HepG2 (cell line): ENCODE results near the gene RPS6KA2. TPM values are rescaled to one million over a fixed set of nuclear protein-coding genes. Genes with fewer than 3 reads are reported as not detected.

ENCODE experiments used
- CHD2 ChIP-seq: IDR thresholded peaks from 2 replicates; pipeline ENCODE4 v1.6.1; 2011; ENCODE audit warnings: low read depth, low read length, improper control_type of control experiment
- GZF1 ChIP-seq: sonication (generic); formaldehyde crosslinking; IDR thresholded peaks from 2 replicates; pipeline ENCODE4 v1.5.1; 2020; ENCODE audit warnings: mild to moderate bottlenecking, missing genetic modification reagents
- HOXA7 ChIP-seq: sonication (generic); formaldehyde crosslinking; IDR thresholded peaks from 2 replicates; pipeline ENCODE4 v1.8.1; 2022; ENCODE audit warnings: mild to moderate bottlenecking, missing genetic modification reagents, moderate library complexity
- NFIC ChIP-seq: IDR thresholded peaks from 2 replicates; pipeline ENCODE4 v1.6.1; 2012; ENCODE audit warnings: mild to moderate bottlenecking, low read length, inconsistent platforms
- NFYC ChIP-seq: IDR thresholded peaks from 2 replicates; pipeline ENCODE4 v1.6.1; 2016; ENCODE audit warnings: missing genetic modification reagents, missing compliant biosample characterization
- PCBP1 ChIP-seq: fragments of 200-400 bp; formaldehyde crosslinking; IDR thresholded peaks from 2 replicates; pipeline ENCODE4 v1.6.1; 2017; ENCODE audit warnings: mild to moderate bottlenecking, low read depth, low read length, borderline replicate concordance
- SYNCRIP ChIP-seq: fragments of 200-400 bp; formaldehyde crosslinking; IDR thresholded peaks from 2 replicates; pipeline ENCODE4 v1.6.1; 2018; ENCODE audit warnings: mild to moderate bottlenecking, low read depth, low read length; ENCODE audit not compliant: insufficient read depth
- TCF7L2 ChIP-seq: IDR thresholded peaks from 2 replicates; pipeline ENCODE4 v1.6.1; 2011; ENCODE audit warnings: mild to moderate bottlenecking, low read depth, low read length, moderate library complexity
- ZFP41 ChIP-seq: sonication (generic); formaldehyde crosslinking; IDR thresholded peaks from 2 replicates; pipeline ENCODE4 v1.4.0; 2020; ENCODE audit warnings: mild to moderate bottlenecking, missing genetic modification reagents, borderline replicate concordance
- ZNF331 ChIP-seq: sonication (generic); formaldehyde crosslinking; IDR thresholded peaks from 2 replicates; pipeline ENCODE4 v1.4.0; 2020; ENCODE audit warnings: missing genetic modification reagents
- polyA plus RNA-seq, 8 experiments: library from polyadenylated mRNA; depleted of rRNA in 3 of 8; stranded (reverse) in 7 of 8; unstranded in 1 of 8; fragments of >200 nt; fragmentation: Illumina TruSeq in 4 of 8; extraction: Trizol in 4 of 8; gene quantifications; 2 replicates each; pipeline versions ENCODE4 v1.2.1 to v1.2.3, GENCODE V29; 2011 to 2016; ENCODE audit warnings: low read depth in 4 of 8, missing spikeins in 1 of 8, mixed read lengths in 1 of 8; ENCODE audit not compliant: insufficient read depth in 1 of 8
- total RNA-seq, 5 experiments: library from RNA; depleted of rRNA; stranded (reverse); fragments of >200 nt; fragmentation: Illumina TruSeq; extraction: Trizol; gene quantifications; 2 replicates each; pipeline ENCODE4 v1.2.3, GENCODE V29; 2016; ENCODE audit warnings: low read depth in 1 of 5
- TF ChIP-seq, protein P1 (sequence below): sonication (generic); formaldehyde crosslinking; IDR thresholded peaks from 2 replicates; pipeline ENCODE4 v1.4.0; 2020; ENCODE audit warnings: missing genetic modification reagents
- TF ChIP-seq, protein P2 (sequence below): sonication (generic); formaldehyde crosslinking; IDR thresholded peaks from 2 replicates; pipeline ENCODE4 v1.4.0; 2020; ENCODE audit warnings: missing genetic modification reagents, borderline replicate concordance
- TF ChIP-seq, protein P3 (sequence below): sonication (generic); formaldehyde crosslinking; IDR thresholded peaks from 2 replicates; pipeline ENCODE4 v1.8.1; 2023; ENCODE audit warnings: missing genetic modification reagents, inconsistent platforms, borderline replicate concordance
- TF ChIP-seq, protein P4 (sequence below): sonication (generic); formaldehyde crosslinking; IDR thresholded peaks from 2 replicates; pipeline ENCODE4 v1.8.0; 2022; ENCODE audit warnings: mild to moderate bottlenecking, missing genetic modification reagents, borderline replicate concordance
- TF ChIP-seq, protein P5 (sequence below): sonication (generic); formaldehyde crosslinking; IDR thresholded peaks from 2 replicates; pipeline ENCODE4 v1.5.0; 2020; ENCODE audit warnings: mild to moderate bottlenecking, missing genetic modification reagents, moderate library complexity

RPS6KA2 gene
- total and polyA plus RNA-seq, 2 of the 13 experiments (the other 11 are each of a cell fraction or from before 2014, with no cell fraction given): 0.22 to 0.38 TPM

DNA sequence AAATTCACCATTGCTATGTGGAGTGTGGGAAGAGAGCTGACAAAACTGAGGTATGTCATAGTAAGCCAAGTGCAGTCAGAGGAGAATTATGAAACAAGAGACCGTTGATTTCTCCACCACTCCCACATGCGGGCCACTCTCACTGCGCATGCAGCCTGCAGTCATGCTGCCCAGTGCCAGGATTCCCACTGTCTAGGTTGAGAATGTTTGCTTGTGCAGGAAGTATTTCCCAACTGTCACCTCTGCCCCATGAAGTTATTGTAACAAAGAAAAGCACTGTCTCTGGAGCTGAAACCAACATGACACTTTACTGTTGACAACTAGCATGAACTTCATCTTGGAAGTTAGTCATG lies 266.0 kb downstream of the RPS6KA2 start (continued):
- TF ChIP-seq GZF1 (CRISPR knock-in tag) (0 out of 2 replicates have a peak, but pooled peaks have one; percentile 51), TCF7L2 (no peak), NFIC (peak; percentile 86; the same call in 1 of the 2 replicates), ZNF331 (CRISPR knock-in tag) (peak; percentile 97), SYNCRIP (no peak), HOXA7 (CRISPR knock-in tag) (0 out of 2 replicates have a peak, but pooled peaks have one; percentile 36), CHD2 (no peak), ZFP41 (no peak), NFYC (CRISPR knock-in tag) (0 out of 2 replicates have a peak, but pooled peaks have one; percentile 56), PCBP1 (no peak)
- TF ChIP-seq, protein P1, sequence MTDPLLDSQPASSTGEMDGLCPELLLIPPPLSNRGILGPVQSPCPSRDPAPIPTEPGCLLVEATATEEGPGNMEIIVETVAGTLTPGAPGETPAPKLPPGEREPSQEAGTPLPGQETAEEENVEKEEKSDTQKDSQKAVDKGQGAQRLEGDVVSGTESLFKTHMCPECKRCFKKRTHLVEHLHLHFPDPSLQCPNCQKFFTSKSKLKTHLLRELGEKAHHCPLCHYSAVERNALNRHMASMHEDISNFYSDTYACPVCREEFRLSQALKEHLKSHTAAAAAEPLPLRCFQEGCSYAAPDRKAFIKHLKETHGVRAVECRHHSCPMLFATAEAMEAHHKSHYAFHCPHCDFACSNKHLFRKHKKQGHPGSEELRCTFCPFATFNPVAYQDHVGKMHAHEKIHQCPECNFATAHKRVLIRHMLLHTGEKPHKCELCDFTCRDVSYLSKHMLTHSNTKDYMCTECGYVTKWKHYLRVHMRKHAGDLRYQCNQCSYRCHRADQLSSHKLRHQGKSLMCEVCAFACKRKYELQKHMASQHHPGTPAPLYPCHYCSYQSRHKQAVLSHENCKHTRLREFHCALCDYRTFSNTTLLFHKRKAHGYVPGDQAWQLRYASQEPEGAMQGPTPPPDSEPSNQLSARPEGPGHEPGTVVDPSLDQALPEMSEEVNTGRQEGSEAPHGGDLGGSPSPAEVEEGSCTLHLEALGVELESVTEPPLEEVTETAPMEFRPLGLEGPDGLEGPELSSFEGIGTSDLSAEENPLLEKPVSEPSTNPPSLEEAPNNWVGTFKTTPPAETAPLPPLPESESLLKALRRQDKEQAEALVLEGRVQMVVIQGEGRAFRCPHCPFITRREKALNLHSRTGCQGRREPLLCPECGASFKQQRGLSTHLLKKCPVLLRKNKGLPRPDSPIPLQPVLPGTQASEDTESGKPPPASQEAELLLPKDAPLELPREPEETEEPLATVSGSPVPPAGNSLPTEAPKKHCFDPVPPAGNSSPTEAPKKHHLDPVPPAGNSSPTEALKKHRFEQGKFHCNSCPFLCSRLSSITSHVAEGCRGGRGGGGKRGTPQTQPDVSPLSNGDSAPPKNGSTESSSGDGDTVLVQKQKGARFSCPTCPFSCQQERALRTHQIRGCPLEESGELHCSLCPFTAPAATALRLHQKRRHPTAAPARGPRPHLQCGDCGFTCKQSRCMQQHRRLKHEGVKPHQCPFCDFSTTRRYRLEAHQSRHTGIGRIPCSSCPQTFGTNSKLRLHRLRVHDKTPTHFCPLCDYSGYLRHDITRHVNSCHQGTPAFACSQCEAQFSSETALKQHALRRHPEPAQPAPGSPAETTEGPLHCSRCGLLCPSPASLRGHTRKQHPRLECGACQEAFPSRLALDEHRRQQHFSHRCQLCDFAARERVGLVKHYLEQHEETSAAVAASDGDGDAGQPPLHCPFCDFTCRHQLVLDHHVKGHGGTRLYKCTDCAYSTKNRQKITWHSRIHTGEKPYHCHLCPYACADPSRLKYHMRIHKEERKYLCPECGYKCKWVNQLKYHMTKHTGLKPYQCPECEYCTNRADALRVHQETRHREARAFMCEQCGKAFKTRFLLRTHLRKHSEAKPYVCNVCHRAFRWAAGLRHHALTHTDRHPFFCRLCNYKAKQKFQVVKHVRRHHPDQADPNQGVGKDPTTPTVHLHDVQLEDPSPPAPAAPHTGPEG (CRISPR knock-in tag): peak; percentile 92
- TF ChIP-seq, protein P2, sequence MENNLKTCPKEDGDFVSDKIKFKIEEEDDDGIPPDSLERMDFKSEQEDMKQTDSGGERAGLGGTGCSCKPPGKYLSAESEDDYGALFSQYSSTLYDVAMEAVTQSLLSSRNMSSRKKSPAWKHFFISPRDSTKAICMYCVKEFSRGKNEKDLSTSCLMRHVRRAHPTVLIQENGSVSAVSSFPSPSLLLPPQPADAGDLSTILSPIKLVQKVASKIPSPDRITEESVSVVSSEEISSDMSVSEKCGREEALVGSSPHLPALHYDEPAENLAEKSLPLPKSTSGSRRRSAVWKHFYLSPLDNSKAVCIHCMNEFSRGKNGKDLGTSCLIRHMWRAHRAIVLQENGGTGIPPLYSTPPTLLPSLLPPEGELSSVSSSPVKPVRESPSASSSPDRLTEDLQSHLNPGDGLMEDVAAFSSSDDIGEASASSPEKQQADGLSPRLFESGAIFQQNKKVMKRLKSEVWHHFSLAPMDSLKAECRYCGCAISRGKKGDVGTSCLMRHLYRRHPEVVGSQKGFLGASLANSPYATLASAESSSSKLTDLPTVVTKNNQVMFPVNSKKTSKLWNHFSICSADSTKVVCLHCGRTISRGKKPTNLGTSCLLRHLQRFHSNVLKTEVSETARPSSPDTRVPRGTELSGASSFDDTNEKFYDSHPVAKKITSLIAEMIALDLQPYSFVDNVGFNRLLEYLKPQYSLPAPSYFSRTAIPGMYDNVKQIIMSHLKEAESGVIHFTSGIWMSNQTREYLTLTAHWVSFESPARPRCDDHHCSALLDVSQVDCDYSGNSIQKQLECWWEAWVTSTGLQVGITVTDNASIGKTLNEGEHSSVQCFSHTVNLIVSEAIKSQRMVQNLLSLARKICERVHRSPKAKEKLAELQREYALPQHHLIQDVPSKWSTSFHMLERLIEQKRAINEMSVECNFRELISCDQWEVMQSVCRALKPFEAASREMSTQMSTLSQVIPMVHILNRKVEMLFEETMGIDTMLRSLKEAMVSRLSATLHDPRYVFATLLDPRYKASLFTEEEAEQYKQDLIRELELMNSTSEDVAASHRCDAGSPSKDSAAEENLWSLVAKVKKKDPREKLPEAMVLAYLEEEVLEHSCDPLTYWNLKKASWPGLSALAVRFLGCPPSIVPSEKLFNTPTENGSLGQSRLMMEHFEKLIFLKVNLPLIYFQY (CRISPR knock-in tag): peak; percentile 94
- TF ChIP-seq, protein P3, sequence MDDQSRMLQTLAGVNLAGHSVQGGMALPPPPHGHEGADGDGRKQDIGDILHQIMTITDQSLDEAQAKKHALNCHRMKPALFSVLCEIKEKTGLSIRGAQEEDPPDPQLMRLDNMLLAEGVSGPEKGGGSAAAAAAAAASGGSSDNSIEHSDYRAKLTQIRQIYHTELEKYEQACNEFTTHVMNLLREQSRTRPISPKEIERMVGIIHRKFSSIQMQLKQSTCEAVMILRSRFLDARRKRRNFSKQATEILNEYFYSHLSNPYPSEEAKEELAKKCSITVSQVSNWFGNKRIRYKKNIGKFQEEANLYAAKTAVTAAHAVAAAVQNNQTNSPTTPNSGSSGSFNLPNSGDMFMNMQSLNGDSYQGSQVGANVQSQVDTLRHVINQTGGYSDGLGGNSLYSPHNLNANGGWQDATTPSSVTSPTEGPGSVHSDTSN: peak; percentile 88; the same call in 1 of the 2 replicates
- TF ChIP-seq, protein P4, sequence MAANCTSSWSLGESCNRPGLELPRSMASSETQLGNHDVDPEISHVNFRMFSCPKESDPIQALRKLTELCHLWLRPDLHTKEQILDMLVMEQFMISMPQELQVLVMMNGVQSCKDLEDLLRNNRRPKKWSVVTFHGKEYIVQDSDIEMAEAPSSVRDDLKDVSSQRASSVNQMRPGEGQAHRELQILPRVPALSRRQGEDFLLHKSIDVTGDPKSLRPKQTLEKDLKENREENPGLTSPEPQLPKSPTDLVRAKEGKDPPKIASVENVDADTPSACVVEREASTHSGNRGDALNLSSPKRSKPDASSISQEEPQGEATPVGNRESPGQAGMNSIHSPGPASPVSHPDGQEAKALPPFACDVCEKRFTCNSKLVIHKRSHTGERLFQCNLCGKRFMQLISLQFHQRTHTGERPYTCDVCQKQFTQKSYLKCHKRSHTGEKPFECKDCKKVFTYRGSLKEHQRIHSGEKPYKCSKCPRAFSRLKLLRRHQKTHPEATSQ (CRISPR knock-in tag): peak; percentile 63; the same call in 1 of the 2 replicates
- TF ChIP-seq, protein P5, sequence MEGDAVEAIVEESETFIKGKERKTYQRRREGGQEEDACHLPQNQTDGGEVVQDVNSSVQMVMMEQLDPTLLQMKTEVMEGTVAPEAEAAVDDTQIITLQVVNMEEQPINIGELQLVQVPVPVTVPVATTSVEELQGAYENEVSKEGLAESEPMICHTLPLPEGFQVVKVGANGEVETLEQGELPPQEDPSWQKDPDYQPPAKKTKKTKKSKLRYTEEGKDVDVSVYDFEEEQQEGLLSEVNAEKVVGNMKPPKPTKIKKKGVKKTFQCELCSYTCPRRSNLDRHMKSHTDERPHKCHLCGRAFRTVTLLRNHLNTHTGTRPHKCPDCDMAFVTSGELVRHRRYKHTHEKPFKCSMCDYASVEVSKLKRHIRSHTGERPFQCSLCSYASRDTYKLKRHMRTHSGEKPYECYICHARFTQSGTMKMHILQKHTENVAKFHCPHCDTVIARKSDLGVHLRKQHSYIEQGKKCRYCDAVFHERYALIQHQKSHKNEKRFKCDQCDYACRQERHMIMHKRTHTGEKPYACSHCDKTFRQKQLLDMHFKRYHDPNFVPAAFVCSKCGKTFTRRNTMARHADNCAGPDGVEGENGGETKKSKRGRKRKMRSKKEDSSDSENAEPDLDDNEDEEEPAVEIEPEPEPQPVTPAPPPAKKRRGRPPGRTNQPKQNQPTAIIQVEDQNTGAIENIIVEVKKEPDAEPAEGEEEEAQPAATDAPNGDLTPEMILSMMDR (CRISPR knock-in tag): peak; percentile 12; the same call in 1 of the 2 replicates
